Retina (tissue), 1 donor: ENCODE results near the gene ZBTB25.

Experiments
- DNase-seq: peaks from one replicate; pipeline ENCODE4 v3.0.0-alpha.2; 2016

ZBTB25 gene

DNA sequence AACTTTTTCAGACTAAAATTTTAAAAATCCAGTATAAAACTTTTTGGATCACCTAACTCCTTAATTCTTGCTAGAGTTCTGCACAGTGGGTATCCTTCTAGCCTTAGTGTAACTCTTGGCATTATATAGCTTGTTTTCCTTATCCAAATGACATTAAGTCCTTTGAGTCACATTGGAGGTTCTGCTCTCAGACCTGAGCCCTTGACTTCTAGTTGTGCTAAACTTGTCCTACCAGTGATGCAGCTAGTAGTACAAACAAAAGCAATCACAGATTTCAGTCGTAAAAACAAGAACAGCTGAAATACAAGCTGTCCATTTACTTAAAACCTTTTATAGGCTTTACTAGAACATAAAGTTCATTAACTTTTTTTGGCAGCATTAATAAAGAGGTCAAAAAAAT is 11.4 kb upstream of the ZBTB25 start:
- no peak for DNase-seq

DNA sequence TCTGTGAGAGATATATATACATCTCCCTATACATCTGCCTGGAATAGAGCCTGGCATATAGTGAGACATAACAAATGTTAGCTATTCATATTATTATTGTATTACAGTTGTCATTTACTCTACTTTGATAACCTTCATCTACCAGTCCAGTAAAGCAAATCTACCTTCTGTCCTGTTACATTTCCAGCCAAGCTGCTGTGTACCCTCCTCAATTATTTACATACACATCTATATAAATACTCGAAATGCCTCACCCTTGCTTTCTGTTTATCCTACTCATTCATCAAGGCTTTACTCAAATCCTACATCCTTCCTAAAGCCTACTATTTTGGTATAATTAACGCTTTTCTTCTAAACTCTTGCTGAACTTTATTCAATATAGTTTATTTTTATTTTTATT is 9.6 kb upstream of the ZBTB25 start:
- no peak for DNase-seq

DNA sequence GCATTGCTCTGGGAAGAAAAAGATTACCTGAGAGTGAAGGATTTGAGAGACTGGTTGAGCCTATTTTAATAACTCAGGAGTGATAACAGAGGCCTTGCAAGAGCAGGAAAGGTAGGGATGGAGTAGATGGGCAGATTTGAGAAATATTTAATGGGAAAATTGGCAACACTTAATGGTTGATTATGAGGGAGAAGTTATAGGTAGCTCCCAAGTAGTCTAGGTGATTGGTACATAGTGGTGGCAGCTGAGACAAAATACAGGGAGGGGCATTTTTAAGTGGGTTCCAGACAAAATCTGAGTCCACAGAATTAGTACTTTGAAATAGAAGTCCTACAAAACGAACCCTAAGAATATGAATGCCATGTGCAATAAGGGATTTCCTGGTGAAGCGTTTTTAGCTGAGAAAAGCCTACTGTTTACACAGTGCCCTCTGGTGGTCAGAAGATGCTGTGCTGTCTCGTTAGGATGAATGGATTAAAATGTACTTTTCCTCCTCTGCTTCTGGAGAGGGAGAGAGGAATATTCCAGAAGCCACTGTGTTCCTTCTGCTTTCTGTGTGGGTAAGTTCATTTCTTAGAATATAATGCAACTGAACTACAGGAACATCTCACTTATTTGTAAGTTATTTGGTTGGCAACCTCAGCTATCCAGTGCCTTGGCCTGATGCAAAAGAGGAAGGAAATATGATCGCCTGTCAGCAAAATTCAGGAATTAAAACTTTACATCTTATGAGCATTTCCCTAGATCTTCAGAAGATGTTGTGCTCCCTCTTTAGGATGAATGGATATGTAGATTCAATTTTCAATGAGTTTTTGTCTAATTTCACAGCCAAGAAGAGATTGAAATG is 7.4 kb upstream of the ZBTB25 start:
- DNase-seq, result peak; percentile 58

DNA sequence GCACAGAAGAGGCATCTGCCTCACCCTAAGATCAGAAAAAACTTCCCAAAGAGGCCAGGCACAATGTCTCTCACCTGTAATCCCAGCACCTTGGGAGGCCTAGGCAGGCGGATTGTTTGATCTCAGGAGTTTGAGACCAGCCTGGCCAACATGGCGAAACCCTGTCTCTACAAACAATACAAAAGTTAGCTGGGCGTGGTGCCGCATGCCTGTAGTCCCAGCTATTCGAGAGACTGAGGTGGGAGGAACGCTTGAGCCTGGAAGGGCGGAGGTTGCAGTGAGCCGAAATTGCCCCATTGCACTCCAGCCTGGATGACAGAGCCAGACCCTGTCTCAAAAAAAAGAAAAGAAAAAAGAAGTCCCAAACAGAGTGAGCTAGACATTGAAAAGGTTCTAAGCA is 5.4 kb upstream of the ZBTB25 start:
- no peak for DNase-seq

DNA sequence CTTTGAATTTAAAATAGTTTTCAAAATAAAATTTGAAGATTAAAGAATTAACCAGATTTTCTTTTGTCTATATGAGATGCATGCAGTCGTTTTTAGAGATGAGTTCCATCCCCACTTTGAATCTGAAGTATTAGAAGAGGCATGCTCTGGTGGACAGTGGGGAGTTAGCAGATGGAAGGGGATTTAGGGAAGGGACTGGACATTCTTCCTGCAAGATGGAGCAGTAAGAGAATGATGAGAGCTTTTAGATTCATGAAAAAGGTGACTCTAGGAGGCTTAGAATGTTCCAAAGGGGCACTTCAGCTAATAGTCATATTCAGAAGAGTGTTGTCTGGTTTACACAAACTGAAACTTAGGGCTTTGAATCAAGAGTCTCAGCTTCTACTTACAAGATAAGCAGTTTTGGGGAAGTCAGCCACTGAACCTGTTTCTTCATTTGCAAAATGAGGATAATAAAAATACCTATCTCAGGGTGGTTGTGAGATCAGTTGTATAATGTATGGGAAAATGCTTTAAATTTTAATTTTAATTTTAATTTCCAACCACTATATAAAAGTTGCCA is 4.7 kb upstream of the ZBTB25 start:
- DNase-seq, result no peak

DNA sequence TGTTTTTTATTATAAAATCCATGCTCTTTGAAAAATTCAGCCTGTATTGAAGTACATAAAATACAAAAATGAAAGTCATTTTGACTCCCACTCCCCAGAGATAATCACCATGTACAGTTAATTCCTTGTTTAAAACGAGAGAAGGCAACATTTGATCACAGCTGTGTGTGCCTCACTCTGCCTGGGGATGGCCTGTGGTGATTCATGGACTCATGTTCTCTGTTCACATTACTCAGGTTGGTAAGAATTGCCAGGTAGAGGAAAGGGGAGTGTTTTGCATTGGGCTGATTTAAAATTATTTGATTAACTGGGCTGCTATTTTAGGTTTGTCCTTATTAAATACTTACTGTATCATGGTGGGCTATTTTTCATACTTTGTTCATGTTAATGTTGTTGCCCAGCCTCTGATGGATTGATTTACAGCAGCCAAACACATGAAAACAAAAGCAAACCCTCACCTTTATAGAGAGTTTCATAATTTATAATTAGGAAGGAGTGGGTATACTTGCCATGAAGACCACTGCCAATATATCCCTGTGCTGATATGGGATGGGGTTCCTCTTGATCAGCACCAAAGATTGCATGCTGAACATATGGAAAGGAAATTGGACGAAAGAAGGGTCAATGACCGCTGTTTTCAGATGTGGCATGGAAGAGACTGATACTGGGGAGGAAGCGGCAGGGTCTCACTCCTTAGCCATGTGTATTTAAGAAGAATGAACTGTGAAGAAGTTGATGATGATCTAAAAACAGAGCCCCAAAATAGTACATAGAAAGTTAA is 3.9 kb upstream of the ZBTB25 start:
- DNase-seq, result no peak

DNA sequence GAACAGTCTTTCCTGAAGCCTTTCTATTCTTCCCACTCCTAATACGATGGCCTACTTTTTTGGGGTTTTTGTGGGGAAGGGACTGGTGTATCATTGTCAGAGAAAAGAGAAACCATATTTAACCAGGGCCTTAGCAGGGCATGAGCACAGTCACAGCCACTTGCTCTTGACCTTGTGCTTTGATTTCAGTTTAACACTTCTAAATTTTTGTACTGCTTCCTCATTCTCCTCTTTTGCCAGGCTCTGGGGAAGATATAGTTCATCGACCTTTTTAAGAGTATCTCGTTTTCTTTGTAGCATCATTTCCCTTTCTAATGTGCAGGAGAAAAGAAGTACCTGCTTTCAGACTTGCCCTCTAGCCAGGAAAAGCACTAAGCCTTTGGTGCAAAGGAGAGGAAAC is 3.1 kb upstream of the ZBTB25 start:
- no peak for DNase-seq

DNA sequence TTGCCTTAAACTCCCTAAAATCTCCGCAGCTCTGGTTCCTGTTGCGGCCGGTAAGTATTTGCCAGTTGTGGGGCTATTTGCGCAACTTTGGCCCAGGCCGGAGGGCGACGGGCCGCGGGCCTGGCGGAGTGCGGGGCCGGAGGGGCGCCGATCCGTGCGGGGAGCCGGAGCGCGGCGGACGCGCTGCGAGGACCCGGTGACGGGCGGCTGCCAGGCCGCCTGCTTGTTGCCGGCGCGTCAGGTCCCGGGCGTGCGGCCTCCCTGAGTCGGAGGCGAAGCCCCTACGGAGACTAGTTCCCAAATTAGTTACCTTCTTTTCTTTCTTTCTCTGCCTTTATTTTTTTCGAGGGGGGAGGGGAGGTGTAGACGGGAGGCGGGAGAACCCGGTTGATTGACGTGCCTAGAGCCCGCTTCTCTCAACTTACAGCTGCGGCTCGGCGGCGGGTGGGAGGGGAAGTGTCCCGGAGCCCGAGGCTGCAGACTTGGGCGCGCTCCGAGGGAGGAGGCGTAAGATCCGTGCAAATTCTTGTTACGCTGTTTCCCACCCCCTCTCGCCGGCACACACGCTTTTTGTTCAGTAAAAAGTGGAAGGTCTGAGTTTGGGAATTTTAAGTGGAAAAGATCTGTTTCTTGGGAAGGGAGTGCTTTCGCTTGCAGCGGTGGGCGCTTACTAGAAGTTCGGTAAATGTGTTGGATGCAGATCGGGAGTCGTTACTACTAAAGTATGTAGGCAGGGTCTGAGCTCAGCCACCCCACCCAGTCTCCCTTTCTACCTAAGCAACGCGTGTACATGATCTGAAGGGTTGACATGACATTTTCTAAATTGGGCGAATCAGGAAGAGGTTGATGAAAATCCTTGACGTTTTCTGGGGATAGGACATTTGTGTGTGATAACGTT is 1.5 kb upstream of the ZBTB25 start:
- DNase-seq, result peak; percentile 94

DNA sequence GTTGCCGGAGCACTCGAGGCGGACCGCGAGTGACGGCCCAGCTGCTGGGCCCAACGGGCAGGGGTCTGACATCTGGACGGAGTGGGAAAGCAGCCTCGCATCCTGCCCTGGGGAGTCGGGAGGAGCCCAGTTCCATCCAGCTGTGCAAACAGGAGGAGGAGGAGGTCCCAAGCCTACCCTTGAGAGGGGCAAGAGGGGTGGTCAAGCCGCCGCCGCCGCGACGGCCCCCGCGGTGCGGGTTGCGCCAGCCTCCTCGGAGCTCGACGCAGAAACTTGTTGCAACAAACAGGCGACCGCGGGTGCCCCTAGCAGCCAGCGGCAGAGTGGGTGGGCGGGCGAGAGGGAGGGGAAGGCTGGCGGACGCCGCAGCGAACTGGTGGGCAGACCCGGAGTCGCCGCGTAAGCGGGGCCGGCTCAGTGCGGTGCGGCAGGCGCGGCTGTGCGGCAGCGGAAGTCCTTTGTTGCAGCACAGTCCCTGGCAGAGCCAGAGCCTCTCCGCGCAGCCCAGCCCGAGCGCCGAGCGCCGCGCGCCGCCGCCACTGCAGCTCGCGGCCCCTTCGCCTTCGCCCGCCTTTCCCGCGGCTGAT is 765 bp upstream of the ZBTB25 start, which contains the start of gene ZBTB1:
TSS of gene ZBTB1 (plus strand) at position 461 of the 587 bp plus-strand sequence. CDS start 16,735 bp downstream, outside the sequence.
- DNase-seq, result peak; percentile 94

DNA sequence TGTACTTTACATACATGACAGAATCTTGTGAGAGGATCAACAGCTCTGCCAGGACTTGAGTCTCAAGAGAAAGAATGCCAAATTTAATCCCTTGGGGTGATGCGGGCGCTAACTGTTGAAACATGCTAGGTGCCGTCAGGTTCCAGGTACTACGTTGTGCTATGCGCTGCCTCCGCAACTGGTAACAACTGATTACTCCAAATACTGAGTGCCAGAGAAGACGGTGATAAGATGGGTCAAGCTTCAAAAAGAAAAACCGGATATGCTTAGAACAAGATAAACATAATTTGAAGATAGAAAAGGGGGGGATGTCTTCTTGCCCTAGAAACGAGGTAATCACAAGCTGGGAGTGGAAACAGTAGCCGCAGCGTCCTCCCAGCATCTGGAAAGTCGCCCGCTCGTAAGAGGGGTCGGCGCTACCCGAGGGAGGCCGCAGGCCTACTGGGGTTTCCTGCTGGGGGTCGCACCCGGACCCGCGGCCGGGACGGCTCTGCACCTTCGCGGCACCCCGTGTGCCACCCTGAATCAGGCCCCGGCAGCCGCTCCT is 678 bp downstream of the ZBTB25 start:
- no peak for DNase-seq

DNA sequence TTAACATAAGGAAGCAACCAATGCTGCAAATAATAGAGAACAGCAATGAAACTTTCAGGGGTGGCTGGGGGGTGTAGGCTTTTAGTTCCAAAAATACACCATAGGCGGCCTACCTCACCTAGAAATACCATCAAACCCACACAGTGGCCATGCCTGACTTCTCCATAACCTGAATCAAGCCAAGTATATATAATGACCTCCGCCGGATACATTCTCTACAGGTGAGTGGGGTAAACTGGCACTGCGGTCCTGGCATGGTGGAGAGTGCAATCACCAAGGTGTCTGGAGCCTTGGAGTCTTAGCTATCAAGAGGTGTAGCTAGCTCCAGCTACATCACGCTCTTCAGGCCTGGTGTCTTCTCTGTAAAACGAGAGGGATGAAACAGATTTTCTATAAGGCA is 1.2 kb downstream of the ZBTB25 start:
- DNase-seq, result no peak

DNA sequence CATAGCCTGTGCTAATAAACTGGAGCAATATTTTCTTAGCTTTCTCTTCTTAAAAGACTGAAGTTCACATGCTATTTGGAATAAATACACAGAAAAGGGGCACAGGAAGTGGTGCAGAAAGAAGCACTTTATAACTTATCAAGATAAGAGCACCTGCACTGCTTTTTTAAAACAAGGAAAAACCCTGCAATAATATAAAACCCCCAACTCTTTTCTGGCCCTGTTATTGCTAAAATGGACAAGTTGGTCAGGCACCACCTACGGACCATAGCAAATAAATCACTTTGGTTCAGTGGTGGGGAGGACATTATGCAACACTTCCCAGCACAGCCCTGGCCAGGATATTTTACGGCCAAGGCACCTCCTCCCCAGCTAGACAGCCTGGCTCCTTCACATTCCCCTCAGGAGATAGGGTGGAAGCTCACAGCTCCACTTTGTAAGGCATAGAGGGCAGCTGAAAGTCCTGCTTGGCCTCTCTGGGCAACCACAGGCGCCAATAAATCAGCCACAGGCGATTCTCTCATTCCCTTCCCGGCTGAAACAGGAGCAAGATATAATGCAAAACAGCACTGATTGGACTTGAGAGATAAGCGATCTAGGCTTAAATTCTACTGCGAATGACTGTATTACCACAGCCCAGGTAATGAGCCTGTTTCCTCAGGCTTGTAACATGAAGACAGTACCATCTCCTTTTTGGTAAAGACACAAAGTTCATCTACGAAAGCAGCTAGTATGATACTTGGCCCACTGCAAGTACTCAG is 2.0 kb downstream of the ZBTB25 start:
- DNase-seq, result peak; percentile 11

DNA sequence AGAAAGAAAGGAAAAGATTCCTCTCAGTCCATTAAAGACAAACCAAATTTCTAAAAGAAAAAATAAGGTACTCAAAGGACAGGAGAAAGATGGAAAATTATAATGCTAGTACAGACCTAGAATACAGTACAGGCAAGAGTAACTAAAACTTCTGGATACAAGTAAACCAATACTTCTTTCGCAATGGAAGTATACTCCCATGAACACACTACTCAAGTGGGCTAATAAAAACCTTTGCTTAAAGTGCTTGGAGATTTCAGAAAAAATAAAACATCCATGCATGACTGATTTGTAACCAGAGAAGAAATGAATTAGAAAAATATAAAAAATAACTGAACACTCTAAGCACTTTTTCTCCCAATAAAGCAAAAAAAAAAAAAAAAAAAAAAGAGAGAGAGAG is 3.5 kb downstream of the ZBTB25 start:
- DNase-seq, result no peak

DNA sequence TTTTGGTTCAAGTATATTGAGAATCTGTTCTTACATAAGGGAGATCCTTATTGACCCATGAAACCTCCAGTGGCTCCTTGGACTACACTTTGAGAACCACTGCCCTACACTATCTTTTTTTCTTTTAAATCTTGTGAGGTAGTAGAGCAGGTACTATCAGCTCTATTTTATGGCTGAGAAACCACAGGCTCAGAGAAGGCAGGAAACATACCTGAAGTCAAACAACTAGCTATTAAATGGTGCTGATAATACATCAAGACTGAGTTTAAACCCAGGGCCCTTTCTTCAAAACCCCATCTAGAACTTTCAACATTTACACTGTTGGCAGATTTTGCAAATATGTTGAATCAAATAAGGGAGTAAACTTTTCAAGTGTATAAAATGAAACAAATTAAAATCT is 6.9 kb downstream of the ZBTB25 start:
- DNase-seq, result no peak

DNA sequence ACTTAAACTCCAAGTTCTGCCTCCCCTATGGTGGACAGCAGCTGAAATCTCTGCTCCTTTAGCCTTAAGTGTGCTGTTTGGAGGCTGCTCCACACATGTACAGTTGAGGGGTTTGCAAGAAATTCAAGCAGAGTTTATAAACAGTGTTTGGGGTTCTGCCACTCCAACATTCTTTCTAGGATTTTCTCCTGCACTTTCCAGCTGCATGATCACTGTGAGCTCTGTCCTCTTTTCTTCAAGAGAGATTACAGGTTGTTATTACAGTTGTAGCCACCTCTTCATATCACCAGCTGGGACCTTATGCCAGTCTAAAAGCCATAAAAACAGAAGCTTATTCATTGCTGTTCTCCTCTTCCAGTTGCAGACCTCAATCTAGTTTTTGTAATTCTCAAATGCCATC is 8.4 kb downstream of the ZBTB25 start:
- no peak for DNase-seq

DNA sequence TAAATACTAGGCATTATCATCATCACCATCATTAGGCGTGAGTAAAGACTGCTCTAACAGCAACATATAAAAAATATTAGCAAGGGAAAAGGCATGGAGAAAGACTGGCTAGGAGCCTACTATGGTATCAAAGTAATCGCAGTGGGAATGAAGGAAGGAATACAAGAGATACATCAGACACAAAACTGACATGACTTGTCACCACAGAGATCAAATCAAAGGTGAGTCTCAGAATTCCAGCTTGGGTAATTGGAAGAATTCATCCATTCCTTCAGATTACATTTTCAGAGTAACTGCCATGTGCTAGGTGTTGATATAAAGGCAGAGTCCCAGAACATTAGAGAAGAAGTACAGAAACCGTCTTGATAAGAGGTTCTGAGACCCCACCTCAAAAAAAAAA is 10.2 kb downstream of the ZBTB25 start:
- DNase-seq, result no peak

DNA sequence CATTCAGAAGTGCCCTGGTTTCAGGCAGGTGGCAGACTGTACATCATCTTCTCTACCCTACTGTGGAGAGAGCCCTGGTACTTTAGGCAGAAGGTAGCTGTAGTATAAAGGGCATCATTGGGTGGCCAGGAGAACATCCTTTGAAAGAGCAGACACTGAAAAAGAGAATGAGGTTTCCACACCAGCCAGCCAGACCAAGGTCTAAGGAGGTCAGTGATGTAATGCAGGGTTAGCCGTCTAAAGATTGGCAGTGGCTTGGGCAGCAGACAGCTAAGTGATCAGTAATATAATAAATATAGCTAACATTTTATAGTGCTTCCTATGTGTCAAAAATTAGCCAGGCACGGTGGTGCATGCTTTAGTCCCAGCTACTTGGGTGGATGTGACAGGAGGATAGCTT is 12.0 kb downstream of the ZBTB25 start:
- DNase-seq, result no peak

DNA sequence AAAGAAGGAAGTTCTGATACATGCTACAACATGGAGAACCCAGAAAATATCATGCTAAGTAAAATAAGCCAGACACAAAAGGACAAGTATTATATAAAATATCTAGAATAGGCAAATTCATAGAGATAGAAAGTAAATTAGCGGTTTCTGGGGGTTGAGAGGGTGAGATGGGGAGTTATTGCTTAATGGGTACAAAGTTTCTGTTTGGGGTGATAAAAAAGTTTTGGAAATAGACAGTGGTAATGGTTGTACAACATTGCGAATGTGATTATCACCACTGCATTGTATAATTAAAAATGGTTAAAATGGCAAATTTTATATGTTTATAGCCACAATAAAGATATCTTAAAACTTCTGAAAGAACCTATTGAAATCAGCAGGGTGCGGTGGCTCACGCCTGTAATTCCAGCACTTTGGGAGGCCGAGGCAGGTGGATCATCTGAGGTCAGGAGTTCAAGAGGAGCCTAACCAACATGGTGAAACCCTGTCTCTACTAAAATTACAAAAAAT is 15.0 kb downstream of the ZBTB25 start:
- DNase-seq, result no peak

DNA sequence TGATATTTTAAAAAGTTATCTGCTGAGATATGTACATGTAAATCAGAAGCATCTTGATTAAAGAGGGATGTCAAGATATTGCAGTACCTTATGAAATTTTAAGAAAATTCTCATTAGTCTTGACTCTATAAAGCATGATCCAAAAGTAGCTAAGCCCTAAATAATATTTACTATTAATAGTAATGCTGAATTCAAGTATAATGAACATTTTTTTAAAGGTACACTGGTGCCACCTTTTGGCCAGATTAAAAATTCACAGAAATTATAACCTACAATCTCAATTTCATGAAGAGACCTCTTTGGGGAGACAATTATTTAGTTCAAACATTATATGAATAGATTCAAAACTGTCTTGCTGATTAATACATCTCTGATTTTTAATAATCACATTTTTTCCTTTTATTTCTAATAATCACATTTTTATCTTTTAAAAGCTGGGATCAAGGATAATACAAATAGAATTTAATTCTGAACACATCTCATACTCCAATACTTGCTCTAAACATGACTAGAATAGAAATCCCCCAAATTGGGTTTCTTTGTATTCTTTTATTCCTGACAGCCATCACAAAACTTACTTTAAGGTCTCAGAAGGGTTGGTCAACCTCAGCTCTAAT is 24.9 kb downstream of the ZBTB25 start:
- DNase-seq, result no peak

DNA sequence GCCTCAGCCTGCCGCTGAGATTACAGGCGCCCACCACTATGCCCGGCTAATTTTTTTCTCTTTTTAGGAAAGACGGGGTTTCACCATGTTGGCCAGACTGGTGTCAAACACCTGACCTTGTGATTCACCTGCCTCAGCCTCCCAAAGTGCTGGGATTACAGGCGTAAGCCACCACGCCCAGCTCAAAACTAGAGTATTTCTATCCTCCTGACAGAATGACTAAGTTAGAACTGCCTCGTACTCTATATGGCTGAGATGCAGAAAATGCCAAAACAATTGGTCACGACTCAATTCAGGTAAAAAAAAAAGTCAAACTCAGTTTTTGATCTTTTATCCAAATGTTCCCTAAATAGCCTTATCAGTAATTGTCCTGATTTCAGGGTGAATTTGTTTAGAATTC is 27.2 kb downstream of the ZBTB25 start:
- DNase-seq, result no peak
